NCI-H446 (cell line): ENCODE measurements around the gene ERBB4.

Experiments
- DNase-seq, 2 experiments: peaks; one replicate each; lab custom pipeline; 2025; lab: John Stamatoyannopoulos, UW

Gene ERBB4

DNA sequence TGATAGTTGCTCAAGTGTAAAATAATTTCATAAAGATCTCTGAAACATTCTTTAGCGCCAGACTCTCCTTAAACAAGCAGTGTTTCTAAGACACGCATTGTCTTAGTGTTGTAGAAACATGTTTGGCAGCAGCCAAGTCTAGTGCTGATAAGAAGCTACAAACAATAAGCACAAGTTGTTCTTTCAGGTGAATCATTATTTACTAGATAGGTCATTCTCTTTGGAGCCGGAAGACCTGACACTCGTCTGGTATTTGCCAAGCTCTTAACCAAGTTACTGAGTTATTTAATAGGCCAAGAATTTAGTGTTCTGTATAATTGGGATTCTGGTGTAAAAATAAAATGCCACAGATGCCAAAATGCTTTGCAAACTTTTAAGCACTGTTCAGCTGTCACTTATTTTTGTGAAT lies 1130.1 kb downstream of the ERBB4 start:
- no peak for DNase-seq

GRCh38 chr2:211407076-211407475 lies 1131.5 kb downstream of the ERBB4 start:
- DNase-seq: no peak

DNA sequence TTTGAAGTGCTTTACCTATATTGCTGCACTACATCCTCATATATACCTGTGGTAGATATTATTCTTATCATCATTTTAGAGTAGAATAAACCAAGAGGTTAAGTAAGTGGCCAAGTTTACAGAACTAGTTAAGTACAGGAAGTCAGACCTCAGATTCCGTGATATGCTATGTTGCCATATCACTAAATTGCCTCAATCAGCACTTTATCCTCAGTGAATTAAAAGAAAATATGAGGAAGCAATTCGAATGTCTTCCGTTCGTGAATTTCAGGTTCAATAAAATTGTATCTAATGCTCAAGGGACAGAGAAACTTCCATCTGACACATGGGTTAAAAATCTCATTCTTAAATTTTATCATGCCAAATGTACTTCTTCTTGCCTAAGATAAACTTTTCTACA lies 1133.6 kb downstream of the ERBB4 start:
- DNase-seq: no peak

DNA sequence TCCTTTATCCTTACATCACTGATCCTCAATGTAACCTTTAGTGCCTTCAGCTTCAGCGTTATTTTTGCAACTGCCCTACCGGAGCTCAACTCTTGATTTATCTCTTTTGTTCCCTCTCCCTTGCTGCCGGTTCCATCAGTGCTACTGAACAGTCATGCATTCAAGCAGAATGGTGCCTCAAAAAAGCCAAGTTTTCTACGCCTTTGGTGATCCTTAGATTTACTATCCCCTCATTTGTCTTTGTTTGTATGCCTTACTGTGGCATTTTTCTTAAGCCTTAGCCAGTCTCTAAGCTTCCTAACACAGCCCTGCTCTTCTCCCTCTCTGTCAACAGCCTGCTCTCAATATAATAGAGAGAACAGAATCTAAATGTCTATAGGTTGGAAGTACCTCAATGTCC lies 1134.5 kb downstream of the ERBB4 start:
- DNase-seq: no peak

DNA sequence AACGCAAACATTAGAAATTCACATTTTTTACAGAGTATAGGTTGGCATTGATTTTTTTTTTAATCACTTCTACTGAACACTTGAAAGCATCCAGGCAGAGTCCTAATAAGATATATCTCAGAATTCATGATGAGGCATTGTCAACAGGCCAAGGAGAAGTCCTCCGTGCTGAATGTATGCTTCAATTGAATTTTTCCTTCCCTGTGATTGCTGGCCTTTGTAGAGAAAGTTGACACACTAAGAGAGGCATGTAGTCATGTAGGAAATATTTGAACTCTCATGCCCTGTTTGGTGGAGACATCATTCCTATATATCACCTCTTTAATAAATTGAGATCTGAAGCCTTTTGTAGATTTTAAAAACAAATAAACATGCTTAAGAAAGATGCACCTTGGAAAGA lies 1137.3 kb downstream of the ERBB4 start:
- no peak for DNase-seq

DNA sequence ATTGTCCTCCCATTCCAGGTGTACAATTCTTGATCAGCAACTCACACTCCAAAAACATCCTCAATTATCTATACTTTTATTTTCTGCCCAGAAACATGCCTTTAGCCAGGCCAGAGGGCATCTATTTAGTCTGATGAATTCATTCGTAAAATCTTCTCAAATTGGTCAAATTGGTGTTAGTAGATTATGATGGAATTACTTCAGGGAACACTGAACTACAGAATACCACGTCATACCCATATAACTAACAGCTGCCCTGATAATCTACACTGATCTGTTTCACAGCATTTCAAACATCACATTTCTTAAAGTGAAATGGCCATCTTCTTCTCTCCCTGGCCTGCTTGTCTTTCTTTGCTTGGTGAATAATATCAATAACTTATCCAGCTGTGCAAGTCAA lies 1140.8 kb downstream of the ERBB4 start:
- DNase-seq: no peak

- DNase-seq: no peak
Observed at GRCh38 chr2:211396815-211397214, 1141.8 kb downstream of the ERBB4 start.

GRCh38 chr2:211391189-211391567 lies 1147.4 kb downstream of the ERBB4 start:
- no peak for DNase-seq

DNA sequence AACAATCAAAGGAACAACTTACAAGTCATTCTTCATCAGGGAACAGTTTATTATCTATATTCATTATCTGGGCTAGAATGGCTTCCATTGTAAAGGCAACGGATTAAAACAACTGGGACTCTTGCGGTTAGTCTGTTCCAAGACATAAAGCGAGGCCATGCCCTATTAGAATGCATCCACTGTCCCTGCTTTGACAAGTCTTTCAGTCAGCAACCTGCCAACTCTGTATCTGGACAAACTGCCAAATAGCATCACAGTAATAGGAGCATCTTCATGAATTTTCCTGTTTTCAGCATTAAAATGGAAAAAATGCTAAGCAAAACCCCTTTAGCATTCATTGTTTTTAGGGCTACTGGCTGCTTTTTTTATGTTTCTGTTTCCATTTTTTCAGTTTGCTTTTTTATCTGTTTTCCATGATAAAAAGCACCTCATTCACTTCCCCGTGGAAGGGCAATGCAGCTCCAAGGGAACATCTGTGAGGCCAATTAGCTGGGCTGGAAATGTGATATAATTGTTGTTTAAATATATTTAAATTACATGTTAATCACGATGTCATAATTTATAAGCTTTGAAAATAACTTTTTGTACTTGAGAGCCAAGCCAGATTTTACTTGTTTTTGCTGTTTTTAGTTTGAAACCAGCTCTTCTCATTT lies 1147.9 kb downstream of the ERBB4 start:
- no peak for DNase-seq

DNA sequence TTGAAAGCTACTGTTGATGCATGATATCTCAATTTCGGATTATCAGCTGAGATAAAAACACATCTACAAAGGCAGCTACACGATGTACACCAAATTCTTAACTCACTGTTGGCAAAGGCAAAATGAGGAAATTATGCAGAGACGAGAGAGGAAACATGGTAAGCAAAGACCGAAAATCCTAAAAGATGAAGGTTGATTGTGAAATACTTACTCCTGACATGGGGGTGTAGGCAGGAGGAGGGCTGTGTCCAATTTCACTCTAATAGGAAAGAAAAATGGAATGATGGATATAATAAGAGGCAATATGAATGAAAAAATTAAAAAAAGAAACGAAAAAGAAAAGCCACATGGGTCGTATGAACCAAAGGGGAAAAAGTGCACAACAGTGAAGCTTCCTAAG lies 1150.9 kb downstream of the ERBB4 start:
- no peak for DNase-seq

GRCh38 chr2:211380041-211380440 lies 1158.6 kb downstream of the ERBB4 start:
- no peak for DNase-seq

DNA sequence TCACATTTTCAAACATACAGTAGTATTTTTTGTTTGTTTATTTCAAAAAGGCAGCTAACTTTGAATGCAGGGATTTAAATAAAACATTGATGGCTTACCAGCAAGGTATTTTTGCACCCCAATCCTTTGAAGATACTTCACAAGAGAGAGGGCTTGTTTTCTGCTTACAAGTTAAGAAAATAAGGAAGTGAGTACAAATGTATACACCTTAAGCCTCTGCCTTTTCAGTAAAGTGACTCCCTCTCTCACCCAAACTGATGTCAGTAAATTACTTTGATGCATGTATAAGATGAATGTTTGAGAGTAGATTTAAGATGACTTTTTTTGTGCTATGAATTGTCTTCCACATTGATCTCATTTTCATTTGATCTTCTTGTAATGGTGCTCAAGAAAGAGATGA lies 1162.2 kb downstream of the ERBB4 start:
- no peak for DNase-seq

DNA sequence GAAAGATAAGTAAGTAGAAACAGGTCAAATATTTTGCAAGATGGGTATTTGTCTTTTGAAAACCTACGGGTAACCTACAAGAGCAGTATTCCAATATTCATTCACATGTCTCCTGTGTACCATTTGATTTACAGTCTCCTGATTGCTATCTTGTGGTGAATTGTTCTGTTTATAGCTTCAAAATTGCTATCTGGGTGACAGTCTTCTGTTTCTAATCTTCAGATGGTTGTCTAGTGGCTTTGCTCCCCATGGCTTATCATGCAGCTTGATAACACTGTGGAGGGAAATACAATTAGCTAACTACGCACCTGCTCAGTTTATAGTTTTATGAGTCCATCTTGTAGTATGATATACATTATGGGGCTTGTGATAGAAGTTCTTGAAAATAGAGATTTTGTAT lies 1165.4 kb downstream of the ERBB4 start:
- DNase-seq: no peak

DNA sequence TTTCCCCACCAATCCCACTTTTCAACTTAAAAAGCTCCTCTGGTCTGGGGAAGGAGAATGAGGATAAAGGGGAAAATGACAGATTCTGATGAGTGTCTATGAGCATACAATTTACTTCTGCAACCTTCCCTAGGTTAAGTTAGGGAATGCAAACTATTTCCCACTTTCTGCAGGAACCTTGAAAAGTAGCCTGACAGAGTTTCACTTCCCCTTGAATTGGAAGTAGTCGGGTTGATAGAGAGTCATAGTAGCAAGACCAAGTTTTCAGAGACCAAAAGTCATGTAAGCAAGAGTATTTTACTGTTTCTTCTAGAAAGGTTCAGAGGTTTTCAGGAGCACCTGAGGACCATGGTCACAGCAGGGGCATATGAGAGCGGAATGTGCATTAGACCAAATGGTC lies 1167.1 kb downstream of the ERBB4 start:
- no peak for DNase-seq

GRCh38 chr2:211368467-211368866 lies 1170.1 kb downstream of the ERBB4 start:
- DNase-seq: no peak

GRCh38 chr2:211367711-211368110 lies 1170.9 kb downstream of the ERBB4 start:
- DNase-seq: no peak

GRCh38 chr2:211367293-211367692 lies 1171.3 kb downstream of the ERBB4 start:
- DNase-seq: no peak

DNA sequence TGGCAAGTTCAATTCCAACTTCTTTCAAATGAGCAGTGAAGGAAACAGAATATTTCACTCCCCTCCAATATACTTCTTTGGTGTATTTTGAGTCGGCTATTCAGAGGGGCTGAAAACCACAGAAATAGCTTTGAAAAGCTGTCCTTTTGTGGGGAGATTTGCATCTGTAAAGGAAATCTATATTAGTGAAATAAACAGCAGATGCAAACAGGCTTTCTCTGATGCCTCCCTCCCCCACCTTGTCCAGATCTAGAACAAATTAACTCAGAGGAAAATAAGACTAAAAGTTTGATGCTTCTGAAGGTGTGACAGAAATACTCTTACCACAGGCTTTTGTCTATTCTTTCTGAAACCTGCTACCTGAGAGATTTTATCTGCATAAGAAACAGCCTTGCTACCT lies 1173.7 kb downstream of the ERBB4 start:
- no peak for DNase-seq

DNA sequence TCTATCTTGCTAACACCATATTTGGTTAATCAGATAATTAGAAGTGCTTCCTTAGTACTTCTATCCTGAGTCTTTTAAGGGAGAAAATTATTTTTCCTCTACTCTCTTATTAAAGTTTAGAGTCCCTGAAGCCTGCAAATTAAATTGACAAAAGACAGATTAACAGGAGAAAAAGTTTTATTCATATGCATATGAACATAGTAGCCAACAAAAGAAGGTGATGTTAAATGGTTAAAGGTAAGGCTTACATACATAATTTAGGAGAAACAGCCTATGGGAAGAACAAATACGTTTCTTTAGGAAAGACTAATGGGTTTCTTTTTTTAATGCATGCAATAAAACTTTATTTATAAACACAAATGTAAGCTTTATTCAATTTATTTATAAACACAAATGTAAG lies 1177.2 kb downstream of the ERBB4 start:
- no peak for DNase-seq

DNA sequence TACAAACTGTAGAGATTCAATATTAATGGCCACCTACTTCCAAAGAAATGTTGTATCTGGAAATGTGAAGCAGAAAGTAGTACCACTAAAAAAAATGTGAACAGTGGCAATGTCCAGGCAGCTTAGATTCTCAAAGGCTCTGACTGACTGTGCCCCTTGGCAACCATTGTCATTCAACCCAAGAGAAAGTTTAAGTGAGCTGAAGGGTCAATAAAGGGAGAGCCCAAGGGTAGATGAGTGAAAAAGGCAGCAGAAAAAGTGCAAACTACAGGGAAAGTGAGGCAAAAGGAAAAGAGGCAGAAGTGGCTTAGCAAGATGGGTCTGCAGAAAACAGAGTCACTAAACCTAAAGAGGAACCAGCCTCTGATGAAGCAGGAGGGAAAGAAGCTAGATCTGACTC lies 1179.3 kb downstream of the ERBB4 start:
- DNase-seq: no peak

DNA sequence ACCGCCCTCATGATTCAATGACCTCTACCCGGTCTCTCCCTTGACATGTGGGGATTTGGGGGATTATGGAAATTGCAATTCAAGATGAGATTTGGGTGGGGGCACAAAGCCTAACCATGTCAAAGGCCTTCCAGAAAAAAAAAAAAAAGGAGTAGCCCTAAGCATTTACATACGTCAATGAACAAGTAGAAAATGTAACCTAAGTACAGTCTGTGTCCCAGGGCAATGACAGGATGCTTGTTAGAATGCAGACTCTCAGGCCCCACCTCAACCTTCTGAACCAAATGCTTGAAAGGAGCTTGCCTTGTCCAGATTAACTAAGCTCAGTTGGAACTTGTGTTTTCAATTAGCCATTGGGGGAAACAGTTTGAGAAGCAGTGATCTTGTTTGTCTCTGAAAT lies 1180.1 kb downstream of the ERBB4 start:
- no peak for DNase-seq

GRCh38 chr2:211354481-211354880 lies 1184.1 kb downstream of the ERBB4 start:
- no peak for DNase-seq

GRCh38 chr2:211351987-211352386 lies 1186.6 kb downstream of the ERBB4 start:
- peak in 1 of 2 experiments; percentile 74 for DNase-seq

- DNase-seq: peak in 1 of 2 experiments; percentile 53
Observed at GRCh38 chr2:211349031-211349430, 1189.6 kb downstream of the ERBB4 start.

DNA sequence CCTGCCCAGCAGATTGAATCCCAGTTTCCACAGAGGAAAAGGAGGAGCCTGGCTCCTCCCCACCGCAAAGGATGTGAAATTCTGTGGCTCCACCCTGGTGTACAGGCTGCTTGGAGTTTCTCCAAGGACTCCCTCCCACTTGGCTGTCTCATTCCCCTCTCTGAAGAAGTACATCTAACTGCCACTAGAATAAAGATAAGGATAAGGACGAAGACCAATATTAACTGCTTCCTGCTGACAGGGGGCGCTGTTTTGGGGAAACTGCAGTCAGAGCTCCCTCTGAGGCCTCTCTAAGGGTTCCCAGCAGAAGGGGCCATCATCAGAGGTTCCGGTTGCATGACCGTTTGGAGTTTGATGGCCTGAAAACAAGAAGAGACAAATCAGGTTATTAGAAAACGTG lies 1191.3 kb downstream of the ERBB4 start:
- DNase-seq: no peak
